NCI-H446 treated with DMSO at 0.1 percent for 48 hours (cell line): ENCODE data around the gene HEXB.
"Not testable (repeated sequence)": the region's sequence is repeated elsewhere in the genome, so short reads cannot be mapped to it uniquely, and the experiment has no call there.

Experiments used
- DNase-seq: peaks from one replicate; lab custom pipeline; 2025; lab: John Stamatoyannopoulos, UW

The HEXB gene

DNA sequence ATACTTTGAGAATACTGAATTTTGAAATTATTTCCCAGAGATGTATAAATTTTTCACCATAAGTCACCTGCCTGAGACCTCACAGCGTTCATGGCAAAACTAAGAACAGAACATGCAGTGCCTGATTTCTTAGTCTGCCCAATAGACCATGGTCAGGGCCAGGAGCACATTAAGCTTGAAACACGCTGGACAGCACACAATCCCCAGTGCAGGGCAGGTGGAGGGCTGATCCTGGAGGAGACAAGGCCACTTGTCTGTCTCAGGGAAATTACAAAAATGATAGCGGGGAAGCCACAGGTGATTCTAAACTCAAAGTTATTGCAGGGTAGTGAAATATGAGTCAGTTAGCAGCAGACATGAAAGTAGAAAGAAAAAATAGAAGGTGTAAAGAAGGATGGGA lies 25.9 kb upstream of the HEXB start:
- no peak for DNase-seq

DNA sequence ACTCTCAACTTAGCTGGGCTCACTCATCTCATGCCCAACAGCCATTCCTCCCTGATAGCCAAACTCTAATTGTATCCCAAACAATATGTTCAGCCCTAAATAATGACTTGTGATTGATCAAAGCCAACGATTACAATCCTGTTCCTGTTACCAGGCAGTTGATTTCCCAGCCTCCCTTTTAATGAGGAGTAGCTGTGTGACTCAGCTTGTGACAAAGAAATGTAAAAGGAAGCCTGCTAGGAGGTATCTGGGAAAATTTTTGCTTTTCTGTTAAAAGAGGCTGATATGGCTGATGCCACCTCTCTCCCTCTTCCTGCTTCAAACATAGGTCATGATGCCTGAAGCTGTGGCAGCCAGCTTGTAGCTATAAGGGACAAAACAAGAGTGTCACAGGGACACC lies 24.9 kb upstream of the HEXB start:
- DNase-seq: no peak

DNA sequence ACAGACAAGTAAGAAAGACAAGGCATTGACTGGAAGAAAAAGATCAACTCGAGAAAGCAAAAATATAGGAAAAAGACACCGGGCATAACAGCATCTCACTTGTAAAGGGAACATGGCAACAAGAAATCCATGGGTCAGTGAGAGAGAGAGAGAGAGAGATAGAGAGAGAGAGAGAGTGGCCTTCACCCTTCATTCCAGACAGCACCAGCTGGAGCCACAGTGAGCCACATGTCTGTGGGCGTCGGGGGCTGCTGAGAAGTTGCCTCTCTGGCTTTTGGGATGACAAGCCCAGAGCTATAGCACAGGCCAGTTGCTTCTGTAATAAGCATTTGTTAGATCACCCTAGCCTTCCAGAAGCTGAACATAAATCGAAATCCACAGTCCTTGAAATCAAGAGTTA lies 24.2 kb upstream of the HEXB start:
- DNase-seq: no peak

DNA sequence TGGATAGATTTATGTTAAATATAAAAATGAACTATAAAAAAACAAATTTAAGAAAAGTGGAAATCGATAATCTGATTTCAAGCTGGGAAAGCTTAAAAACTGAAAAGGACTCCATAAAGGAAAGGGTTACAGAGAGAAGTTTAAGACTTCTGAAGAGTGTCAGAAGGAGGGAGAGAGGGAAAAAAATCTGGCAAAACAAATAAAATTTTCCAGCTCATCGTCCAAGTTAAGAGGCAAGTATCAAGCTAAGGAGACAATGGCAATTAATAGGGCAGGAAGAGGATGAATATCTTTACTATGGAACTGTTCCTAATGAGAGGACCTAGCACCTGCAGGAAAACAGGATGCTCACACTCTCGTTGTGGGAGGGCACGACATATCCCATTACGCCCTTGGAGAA lies 20.5 kb upstream of the HEXB start:
- no peak for DNase-seq

DNA sequence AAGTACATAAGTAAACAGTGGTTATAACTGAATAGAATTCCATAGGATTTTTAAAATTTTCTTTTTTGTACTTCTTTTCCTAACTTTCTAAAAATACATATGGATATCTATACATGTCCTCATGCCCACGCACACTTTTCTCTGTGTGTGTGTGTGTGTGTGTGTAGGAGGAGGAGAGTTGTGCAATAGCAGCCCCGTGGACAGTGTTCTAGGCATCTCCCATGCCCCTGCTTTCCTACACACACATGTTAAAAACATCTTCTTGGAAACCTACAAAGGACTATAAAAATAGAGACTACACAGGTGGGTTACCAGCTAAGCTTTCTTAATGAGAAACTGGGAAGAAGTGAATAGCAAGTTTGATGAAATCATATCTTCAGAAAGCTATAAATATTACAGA lies 19.8 kb upstream of the HEXB start:
- no peak for DNase-seq

DNA sequence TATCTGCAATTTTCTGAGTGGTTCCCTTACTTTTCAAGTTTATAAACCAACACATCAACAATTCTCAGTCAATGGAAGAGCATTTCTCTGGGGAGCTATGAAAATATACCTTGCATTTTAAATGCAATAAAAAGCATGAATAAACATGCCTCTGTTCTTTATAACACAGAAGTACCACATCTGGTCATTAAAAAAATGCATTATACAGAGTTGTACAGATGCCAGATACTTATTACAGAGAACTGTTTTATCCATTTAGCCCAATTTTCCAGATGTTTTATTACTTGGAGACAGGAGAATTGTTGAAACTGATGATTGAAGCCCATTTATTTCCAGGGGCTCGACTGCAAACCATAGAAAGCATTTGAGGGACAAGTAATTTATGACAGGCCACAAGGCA lies 19.2 kb upstream of the HEXB start:
- DNase-seq: no peak

DNA sequence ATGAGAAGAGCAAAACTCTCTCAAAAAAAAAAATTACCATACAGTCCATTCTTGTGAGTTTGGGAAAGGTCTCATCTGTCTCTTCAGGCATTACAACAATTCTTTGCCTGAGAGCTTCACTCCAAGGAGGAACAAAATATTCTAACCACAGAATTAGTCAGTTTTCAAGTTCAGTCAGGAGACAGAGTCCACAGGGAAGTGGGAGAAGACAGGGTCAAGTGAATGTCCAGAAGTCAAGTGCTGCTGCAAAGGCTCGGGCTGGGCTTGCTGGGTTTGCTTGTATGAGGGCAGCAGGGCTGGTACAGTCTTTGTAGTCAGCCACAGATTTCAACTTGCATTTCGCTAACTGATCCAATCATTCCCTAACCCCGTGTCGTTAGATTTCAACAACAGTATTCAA lies 17.6 kb upstream of the HEXB start:
- DNase-seq: no peak

DNA sequence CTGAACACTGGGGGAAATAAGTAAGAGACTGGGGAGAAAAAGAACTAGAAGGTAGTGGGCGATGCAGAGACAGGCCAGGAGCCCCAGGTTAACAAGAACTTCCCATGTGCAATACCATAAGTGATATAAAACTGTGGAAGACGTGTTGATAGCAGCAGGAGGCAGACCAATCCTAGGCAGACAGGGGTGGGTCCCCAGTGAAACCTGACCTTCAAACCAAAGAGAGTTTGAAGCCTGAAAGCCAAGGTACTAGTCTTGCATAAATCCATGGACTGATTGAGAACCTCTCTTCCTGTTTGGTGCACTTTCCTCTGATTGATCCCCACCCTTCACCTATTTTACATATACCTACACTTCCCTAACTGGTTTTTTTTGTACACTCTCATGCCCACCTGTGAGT lies 15.2 kb upstream of the HEXB start:
- DNase-seq: no peak

DNA sequence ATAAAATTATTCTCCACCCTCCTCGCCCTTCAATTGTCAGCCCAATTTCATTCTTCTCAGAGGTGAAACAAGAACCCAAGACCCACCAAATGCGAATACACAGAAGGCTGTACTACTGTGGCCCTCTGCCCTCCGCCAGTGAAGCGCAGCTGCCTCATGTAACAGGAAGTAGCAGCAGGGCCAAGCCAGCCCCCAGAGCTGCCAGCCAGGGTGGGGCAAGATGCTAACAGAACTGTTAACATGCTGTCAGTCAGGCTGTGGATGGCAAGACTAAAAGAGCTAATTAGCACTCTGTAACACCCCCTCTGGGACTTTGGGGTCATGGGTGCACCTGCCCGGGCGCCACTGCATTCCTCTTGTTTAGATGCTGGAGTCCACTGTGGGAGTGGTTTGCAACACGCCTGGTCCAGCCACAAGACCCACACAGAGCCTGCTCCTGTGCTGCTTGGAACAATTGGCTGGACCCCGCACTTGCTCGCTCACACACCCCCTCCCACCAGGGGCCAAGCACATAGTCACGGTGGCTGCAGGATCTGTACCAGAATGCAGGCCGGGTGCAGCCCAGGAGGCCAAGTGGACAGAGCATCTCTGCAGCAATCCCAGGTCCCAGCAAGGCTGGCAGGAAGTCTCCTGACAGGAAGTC lies 14.5 kb upstream of the HEXB start:
- DNase-seq: no peak

DNA sequence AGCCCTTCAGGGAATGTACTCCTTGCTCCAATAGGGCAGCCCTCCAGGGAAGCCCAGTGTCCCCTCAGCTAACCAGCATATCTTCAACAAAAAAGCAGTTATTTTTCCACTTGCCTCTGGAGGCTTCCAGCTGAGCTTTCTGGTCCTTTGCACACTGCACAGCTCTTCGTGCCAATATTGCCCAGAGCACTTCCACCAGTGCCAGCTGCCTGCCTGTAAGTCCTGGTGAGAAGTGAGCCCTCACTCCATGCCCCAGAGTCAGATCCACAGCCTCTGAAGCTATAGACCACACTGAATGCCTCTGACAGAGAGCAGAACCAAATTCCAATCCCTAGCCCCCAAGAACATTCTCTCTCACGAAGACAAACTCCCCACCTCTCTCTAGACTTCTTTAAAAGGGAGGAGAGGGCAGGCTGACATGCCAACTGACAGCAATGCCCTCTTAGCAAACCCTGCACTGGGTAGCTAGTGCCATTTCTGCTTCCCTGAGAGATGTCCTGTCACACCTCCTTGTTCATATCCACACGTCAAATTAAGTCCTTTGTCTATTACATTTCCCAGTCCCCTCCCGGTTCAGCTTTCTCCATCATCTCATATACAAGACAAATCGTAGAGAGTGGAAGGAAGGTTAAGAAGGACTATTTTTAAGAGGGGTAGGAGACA lies 12.7 kb upstream of the HEXB start:
- DNase-seq: peak; percentile 42

DNA sequence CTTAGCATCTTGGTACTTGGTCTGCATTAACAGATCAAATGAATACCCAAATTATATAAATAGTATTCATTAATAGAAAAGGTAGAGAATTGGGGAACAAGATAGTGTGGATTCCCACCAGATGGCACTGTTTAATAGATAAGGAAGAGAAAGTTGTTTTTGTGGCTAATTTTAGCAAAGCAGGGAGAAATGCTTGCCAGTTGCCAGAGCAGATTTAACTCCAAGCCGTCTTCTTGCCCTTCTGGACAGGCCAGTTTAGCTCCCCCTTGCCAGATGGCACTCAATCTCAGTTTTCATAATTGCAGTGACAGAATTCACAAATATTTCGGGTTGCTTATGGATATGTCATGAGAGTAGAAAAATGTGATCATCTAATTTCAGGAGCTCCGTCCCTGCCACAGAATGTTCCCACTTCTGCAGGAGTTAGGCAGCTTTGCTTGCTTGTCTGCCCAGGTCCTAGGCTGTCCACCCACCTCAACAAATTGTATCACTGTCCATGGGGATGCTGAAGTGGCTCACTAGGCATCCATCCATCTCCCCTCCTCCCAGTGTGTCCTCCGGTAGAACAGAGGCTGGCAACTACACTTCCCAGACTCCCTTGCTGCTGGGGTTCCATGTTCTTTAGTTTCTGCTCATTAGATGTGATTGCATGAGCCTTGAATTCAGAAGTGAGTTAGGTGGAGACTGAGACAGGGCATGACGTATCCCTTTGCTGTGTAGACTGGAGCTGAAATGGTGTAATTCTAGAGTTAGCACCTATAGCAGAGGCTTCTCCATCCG lies 11.8 kb upstream of the HEXB start:
- DNase-seq: peak; percentile 78

DNA sequence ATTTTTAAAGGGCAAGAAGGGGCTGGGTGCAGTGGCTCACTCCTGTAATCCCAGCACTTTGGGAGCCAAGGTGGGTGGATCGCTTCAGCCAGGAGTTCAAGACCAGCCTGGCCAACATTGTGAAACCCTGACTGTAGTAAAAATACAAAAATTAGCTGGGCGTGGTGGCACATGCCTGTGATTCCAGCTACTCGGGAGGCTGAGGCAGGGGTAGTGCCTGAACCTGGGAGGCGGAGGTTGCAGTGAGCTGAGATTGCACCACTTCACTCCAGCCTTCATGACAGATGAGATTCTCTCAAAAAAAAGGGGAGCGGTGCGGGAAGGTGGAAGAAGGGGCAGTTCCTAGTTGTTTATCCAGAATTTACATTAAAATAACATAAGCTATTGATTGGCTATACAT lies 8.6 kb upstream of the HEXB start:
- not testable (repeated sequence) for DNase-seq

DNA sequence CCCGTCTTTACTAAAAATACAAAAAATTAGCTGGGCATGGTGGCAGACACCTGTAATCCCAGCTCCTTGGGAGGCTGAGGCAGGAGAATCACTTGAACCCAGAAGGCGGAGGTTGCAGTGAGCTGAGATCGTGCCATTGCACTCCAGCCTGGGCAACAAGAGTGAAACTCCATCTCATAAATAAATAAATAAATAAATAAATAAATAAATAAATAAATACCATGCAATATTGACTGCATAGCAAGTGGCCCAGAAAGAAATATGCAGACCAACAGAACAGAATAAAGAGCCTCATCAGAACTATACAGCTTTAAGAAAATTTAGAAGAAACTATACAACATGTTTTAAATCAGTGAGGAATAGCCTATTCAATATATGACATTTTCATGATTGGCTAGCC lies 6.9 kb upstream of the HEXB start:
- not testable (repeated sequence) for DNase-seq

DNA sequence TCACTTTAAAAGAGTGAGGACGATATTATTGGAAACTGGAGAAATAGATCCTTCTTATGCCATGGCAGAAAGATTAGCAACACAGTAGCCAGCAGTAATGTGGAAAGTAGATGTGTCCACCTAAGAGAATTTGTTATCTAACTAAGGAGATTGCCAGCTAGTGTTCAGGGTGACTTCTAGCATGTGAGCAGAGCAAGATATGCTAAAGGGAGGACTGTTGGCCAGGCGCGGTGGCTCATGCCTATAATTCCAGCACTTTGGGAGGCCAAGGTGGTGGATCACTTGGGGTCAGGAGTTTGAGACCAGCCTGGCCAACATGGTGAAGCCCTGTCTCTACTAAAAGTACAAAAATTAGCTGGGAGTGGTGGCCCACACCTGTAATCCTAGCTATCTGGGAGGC lies 5.7 kb upstream of the HEXB start:
- DNase-seq: not testable (repeated sequence)

DNA sequence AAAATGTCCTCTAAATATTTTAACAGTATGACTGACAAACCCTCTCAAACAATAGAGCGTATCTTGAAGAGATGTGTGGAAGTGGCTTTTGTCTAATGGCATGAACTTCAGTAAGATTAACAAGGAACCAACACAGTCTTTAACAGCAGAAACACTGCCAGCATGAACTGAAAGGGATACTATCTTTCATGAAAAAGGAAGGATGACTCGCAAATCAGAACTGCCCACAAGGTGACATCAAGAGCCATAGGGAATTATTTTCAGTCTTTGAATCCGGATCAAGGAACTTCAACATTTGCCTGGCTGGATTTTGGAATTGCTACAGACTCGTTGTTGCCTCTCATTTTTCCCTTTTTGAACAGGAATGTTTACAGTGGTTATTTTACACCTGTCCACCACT lies 5.1 kb upstream of the HEXB start:
- DNase-seq: no peak

DNA sequence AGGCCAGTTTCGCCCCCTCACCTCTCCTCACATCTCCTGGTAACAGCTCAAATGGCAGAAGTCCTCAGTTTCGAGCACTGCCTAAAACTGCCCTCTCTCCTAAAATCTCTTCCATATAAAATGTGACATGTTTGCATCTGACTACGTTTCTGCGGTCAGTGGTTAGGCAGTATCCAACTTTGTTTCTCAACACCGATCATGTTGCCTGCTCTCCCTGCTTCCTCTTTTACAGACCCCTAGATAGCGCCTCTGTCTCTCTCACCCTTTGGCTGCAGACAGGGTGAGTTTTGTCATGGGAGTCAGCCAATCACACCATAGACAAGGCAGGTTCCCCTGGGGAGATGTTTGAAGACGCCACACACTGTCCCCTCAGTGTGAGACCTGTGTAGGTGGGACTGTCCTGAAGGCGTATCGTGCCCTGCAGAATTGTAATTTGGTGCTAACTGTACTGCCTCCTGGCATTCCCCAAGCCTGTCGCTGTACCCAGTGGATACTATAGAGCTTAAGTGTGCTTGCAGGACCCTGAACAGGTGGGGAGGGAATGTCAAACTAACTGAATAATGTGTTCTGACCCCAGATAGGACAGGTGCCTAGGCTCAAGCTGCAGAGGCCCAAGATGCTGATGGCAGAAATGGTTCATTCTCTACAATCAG lies 1.1 kb downstream of the HEXB start:
- DNase-seq: no peak

DNA sequence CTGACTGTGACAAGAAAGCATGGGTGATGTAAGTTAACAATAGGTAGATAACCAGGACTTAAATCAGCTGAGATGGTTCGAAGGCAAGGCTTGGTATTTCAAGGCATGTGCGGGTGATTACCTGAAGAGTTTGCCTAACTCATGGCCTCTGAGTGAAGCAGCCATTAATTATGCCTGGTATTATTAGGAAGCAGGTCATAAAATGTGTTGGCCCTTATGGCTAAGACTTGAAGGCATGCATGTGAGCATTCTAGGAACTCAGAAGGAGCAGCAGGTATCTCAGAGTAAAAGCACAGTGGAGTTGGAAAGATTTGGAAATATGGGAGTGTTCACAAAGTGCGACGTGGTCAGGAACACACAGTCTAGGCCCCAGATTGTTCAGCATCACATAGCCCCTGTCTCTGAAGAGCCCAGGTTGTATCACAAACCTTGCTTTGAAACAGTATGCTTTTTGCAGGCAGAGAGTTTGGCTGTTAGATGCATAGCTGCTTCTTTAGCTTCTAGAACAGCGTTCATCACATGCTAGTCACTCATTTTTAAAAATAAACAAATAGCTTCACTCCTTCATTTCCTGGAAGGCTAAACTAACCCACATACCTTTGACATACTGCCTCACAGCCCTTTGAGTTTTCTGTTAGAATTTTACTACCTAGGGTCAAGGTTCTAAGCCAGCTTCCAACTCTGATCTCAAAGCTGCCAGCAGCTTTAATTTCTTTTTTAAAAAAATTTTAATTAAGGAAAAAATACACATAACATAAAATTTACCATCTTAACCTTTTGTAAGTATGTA lies 2.1 kb downstream of the HEXB start:
- no peak for DNase-seq

DNA sequence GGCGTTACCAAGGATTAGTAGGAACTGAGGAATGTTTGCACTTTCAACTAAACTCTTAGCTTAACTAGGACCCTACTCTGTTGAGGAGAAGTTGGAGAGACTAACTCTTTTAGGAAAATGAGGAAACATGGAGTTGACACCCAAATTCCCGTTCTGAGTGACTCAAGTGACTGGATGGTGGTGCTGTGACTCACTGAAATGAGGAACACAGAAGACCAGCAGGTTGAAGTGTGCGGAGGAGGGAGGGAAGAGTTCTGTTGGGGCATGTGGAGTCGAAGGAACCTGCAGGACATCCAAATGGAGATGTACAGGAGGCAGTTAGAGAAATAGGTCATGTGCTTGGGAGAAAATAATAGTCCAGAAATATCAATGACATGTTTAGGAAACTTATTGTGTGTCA lies 8.2 kb downstream of the HEXB start:
- no peak for DNase-seq

DNA sequence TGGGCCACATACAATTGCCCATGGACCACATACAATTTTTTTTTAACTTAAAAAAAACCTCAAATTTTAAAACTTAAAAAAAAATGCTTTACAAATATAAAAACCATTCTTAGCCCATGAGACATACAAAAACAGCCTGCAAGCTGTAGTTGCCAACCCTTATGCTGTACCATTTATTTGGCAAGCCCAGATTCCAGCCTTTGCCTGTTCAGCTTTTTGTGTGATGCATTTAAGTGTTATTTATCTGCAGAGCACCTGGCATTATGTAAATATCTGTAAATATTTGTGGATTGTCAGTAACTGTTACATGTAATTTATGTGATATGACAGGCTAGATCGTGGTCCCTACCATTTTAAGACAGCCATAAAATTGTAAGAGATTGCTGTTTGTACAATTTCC lies 32.6 kb downstream of the HEXB start:
- DNase-seq: no peak

DNA sequence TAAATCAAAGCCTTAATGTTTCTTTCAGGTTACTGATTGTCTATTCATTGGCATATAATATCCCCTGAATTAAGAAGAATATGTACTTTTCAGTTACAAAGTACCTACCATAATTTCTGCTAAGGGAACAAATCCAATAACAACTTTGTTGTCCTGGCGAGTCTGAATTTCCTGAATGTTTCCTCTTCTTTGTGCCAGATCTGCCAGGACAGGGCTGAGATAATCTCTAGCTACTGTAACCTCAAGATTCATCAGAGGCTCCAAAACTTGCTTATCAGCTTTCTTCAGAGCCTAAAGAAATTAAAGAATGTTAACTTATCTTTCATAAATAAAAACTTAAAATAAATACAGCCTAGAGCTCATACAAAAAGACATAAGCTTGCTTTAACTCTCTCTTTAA lies 37.2 kb downstream of the HEXB start:
- no peak for DNase-seq

DNA sequence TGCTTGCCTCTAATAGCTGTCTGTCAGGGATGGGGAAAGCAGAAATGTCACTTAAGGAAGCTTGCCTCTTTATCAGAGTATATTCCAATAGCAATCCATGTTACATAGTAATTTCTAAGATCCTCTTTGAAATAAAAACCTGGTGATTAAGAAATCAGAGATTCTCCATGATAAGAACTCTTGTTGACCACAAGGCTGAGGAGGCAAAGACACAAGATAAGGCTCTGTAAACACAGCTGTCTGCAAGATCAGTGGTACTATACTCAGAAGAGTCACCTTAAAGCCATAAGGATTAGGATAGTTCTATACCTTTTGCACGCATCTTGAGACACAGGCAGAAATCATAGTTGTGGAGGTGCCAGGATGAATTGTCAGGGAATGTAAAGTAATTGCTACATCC lies 40.3 kb downstream of the HEXB start:
- no peak for DNase-seq

DNA sequence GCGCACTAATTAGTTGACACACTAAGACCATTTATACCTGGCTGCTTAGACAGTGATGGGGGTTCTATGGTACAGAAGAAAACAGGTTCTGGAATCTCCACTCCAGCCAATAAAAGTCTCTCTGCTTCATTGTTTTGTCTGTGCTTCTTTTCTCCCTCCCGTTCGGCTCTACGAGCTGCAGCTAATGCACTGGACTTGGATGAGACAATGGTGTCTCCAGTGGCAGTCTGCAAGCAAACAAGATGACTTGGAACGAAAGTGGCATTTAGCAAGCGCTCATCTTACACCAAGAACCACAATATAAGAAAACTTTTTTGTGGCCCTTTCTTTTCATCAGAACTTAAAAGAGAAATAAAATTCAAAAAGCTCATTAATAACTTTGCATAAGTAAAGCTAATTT lies 51.7 kb downstream of the HEXB start:
- DNase-seq: no peak
